Measurements from ENCODE around the gene TGM1. TPM values are rescaled to one million over a fixed set of nuclear protein-coding genes. Genes with fewer than 3 reads are reported as not detected.

TGM1 gene
- total RNA-seq, 2 experiments from 2014 or later, result 2.6 to 3.2 TPM

GRCh38 chr14:24278424-24278823 is 15.4 kb upstream of the TGM1 start:
- POLR2A ChIA-PET, result no interaction called here
- CTCF ChIA-PET, result interaction anchor here (1.4 to 2.9 kb wide), 3 partner anchors 14 to 55 kb away, joined by 3 to 8 read pairs (median 4); partner anchors contain the start of gene CIDEB

DNA sequence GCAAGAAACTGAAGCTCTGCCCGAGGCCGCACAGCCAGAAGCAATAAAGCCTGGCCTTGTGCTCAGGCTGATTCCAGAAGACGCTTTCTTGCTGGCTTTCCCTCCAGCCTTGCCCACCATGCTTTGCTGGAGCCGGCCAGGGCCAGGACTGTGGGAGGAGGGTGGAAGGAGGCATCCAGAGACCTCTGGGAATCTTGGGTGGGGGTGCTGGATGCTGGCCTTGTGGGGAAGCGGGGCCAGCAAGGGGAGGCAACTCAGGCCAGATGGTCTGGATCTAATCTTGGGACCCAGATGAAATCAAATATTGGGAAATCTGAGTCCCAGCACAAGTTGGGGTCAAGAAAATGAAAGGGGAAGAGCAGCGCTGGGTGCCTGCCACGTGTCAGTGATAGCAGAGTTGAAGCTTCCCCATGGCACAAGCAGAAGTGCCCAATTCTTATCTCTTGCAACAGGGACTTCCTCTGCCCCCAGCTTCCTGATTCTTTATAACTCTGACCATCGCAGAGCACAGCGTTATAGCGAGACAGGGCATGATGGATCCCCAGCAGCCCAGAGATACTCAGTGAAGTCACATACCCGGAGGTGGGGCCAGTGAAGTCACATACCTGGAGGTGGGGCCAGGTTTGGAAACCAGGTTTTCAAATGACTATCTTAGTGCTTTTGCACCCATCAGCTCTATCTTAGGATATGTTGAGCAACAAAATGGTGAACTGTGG is 14.8 kb upstream of the TGM1 start:
- POLR2A ChIA-PET, result no interaction called here
- CTCF ChIA-PET, result interaction anchor here (1.0 to 2.9 kb wide), 3 partner anchors 14 to 35 kb away, joined by 3 to 8 read pairs (median 3); partner anchors contain the start of gene CIDEB

GRCh38 chr14:24277071-24277470 is 14.1 kb upstream of the TGM1 start:
- CTCF ChIA-PET, result interaction anchor here (1.0 to 1.4 kb wide), 2 partner anchors 31 to 34 kb away, joined by 3 read pairs; partner anchors contain the start of gene CIDEB
- POLR2A ChIA-PET, result no interaction called here

DNA sequence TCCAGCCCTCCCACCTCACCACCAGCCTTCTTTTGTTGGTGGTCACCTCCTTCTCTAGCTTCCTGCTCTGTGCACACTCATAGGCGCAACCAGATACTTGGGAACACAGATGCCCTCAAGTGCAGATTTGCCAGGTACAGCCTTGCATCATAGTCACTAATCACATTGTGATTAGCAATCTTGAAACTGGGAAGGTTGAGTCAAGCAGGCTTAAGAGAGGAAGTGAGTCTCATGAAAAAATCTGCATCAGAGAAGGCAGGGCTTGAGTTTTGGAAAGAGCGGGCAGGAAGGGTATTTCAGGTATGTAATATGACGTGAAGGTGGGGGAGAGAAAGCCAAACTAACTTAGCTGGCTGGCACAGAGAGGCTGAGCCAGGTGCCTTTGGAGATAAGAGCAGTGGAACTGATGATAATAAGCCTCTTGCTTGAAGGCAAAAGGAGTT is 11.1 kb upstream of the TGM1 start:
- CTCF ChIA-PET, result interaction anchor here (0.6 to 2.9 kb wide), 10 partner anchors 15 to 80 kb away, joined by 3 to 10 read pairs (median 4); partner anchors contain the start of gene TINF2
- POLR2A ChIA-PET, result interaction anchor here (1.4 to 2.1 kb wide), 3 partner anchors 16 to 27 kb away, joined by 3 to 12 read pairs (median 7); partner anchors contain the start of genes DHRS1 and NOP9

DNA sequence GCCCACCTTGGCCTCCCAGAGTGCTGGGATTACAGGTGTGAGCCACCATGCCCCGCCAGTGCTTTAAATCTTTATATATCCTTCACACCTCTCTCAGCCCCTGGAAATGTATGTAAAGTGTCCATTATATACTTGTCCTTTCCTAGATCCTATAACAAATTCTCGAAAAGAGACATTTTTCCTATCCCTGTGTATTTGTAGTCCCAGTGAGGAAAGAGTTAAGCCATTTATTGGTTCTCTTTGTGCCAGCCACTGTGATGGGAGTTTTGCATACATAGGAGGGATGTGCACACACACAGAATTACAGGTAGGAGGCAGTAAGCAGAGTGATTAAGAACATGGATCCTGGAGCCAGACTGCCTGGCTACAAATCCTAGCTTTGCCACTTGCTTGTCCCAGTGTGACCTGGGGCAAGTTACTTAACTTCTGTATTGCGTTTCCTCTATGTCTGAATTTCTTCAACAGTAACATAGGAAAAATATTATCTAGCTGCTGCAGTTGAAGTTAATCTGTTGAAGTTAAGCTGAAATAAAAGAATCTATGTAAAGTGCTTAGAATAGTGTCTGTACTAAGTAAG is 10.5 kb upstream of the TGM1 start:
- ChIA-PET CTCF (interaction anchor here (0.6 to 2.9 kb wide), 10 partner anchors 16 to 79 kb away, joined by 3 to 10 read pairs (median 4); partner anchors contain the start of gene TINF2), POLR2A (interaction anchor here (0.5 to 2.1 kb wide), 4 partner anchors 17 to 185 kb away, joined by 3 to 12 read pairs (median 6); partner anchors contain the start of genes DHRS1 and NOP9)

GRCh38 chr14:24272467-24272866 is 9.5 kb upstream of the TGM1 start:
- POLR2A ChIA-PET, result no interaction called here
- CTCF ChIA-PET, result interaction anchor here (1.2 to 3.8 kb wide), 4 partner anchors 17 to 30 kb away, joined by 3 to 17 read pairs (median 16); partner anchors contain the start of gene TINF2

- POLR2A ChIA-PET, result interaction anchor here (0.6 to 2.8 kb wide), 4 partner anchors 25 to 43 kb away, joined by 3 to 24 read pairs (median 6); partner anchors contain the start of genes DHRS1, NOP9 and TINF2
- CTCF ChIA-PET, result interaction anchor here (0.9 to 3.8 kb wide), 8 partner anchors 8 to 78 kb away, joined by 3 to 17 read pairs (median 4); partner anchors contain the start of genes TINF2 and TM9SF1
Observed at GRCh38 chr14:24271834-24272263, 8.9 kb upstream of the TGM1 start.

- CTCF ChIA-PET, result interaction anchor here (0.7 to 3.8 kb wide), 12 partner anchors 8 to 77 kb away, joined by 3 to 17 read pairs (median 3); partner anchors contain the start of genes CIDEB, LTB4R, TINF2 and TM9SF1
- POLR2A ChIA-PET, result interaction anchor here (0.6 to 2.8 kb wide), 6 partner anchors 8 to 43 kb away, joined by 3 to 24 read pairs (median 4); partner anchors contain the start of genes DHRS1, NOP9 and TINF2
Observed at GRCh38 chr14:24271134-24271833, 8.3 kb upstream of the TGM1 start, which contains the start of gene RABGGTA. RABGGTA (minus strand) TSS chr14:24271597; CDS start chr14:24271115, 482 bp downstream.

GRCh38 chr14:24270537-24271133 is 7.7 kb upstream of the TGM1 start:
- POLR2A ChIA-PET, result interaction anchor here (1.0 to 2.8 kb wide), 5 partner anchors 9 to 29 kb away, joined by 3 to 24 read pairs (median 4); partner anchors contain the start of genes DHRS1, NOP9 and TINF2
- CTCF ChIA-PET, result interaction anchor here (0.7 to 3.8 kb wide), 11 partner anchors 9 to 76 kb away, joined by 3 to 17 read pairs (median 3); partner anchors contain the start of genes CIDEB, LTB4R, TINF2 and TM9SF1

GRCh38 chr14:24269910-24270536 is 7.0 kb upstream of the TGM1 start:
- ChIA-PET POLR2A (interaction anchor here (1.0 to 2.8 kb wide), 2 partner anchors 10 to 27 kb away, joined by 4 to 24 read pairs; partner anchors contain the start of gene TINF2), CTCF (interaction anchor here (1.1 to 3.8 kb wide), 6 partner anchors 23 to 38 kb away, joined by 3 to 17 read pairs (median 10); partner anchors contain the start of genes CIDEB and TINF2)

DNA sequence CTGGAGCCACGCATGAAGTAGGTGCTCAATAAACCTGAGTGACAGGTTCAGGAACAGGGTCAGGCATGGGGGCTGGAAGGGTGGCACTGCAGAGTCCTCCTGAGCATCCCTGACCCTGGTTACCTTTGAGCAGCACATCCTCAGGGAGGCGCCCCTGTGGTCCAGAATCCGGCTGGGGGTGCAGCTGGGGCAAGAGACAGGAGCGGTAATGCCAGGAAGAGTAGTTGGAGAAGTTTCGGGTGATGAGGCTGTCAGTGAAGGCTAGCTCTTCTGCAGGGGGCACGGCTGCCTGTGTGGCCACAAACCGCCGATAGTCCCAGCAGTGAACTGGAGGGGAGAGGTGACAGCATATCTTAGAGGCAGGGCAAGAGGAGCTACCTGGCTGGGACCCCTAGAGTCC is 6.4 kb upstream of the TGM1 start:
- ChIA-PET POLR2A (interaction anchor here (0.5 to 2.8 kb wide), 2 partner anchors 22 to 27 kb away, joined by 4 to 24 read pairs; partner anchors contain the start of gene TINF2), CTCF (interaction anchor here (1.1 to 3.8 kb wide), 2 partner anchors 27 to 28 kb away, joined by 5 to 17 read pairs; partner anchors contain the start of gene TINF2)

GRCh38 chr14:24268225-24268624 is 5.2 kb upstream of the TGM1 start:
- ChIA-PET CTCF (no interaction called here), POLR2A (no interaction called here)

DNA sequence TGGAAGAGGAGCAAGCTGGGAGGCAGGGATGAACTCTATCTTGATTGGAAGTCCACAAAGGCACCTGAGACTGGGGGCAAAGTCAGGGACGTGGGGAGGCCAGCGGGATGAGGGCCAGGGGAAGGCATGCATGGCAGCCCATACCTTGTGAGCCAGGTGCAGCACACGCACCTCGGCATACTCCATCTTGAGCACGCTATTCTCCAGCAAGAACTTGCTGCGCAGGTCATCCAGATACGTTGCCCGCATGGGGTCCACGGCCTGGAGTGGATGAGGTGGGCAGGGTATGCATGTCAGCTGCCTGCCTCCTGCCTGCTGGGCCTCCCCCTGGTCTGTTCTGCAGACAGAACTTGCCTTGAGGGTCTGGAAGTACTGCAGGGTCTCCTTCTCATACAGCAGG is 4.5 kb upstream of the TGM1 start:
- ChIA-PET POLR2A (no interaction called here), CTCF (no interaction called here)

DNA sequence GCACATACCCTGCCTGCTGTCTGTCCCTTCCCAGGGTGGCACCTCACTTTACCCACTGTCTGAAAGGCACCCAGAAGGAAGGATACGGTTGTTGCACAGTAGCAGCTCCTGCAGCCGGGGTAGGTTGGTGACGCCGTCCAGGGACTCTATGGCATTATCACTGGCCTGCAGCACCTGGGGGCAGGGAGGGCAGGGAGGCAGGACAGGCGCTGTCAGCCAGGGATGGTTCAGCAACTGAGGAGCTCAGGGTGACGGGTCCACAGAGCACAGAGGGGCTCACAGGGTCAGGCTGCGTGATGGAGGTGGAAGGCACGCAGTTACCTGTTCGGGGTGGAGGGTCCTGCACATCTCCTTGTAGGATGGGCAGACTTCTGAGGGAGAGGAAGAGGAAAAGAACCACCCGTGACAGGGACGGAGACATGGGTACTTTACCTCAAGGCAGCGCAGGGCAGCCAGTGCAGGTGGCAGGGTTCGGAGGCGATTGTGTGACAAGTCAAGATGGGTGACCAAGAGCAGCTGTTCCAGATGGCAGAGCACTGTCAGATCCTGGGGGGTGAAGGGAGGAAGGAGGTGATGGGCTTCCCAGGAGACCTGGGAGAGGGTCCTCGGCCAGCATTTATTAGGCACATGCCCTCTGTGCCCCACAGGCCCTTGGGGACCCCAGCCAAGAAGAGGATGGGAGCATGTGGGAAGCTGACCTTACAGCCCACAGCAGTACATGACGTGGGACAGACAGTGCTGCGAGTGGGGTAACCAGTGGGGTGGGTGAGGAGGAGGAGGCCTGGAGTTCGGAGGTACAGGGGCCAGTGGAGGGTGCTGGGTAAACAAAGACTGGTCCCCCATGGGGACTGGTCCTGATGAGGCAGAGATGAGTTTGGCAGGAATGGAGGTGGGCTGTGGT is 3.6 kb upstream of the TGM1 start:
- CTCF ChIA-PET, result no interaction called here
- POLR2A ChIA-PET, result no interaction called here

GRCh38 chr14:24264298-24264697 is 1.3 kb upstream of the TGM1 start:
- POLR2A ChIA-PET, result no interaction called here
- CTCF ChIA-PET, result interaction anchor here (0.5 kb wide), 1 partner anchor 105 kb away, joined by 4 read pairs; no protein-coding TSS in a partner anchor

- ChIA-PET CTCF (interaction anchor here (0.5 kb wide), 1 partner anchor 104 kb away, joined by 4 read pairs; no protein-coding TSS in a partner anchor), POLR2A (no interaction called here)
Observed at GRCh38 chr14:24263848-24264247, 871 bp upstream of the TGM1 start.

GRCh38 chr14:24261969-24262327 is 1.0 kb downstream of the TGM1 start:
- ChIA-PET POLR2A (no interaction called here), CTCF (no interaction called here)
